Measurements from ENCODE around the gene TSPEAR.

- no peak for TF ChIP-seq POLR2AphosphoS5 (IDR thresholded peaks at IDR 0.05; ENCODE audit: low read depth, low read length)
- no peak for TF ChIP-seq POLR2A (IDR thresholded peaks at IDR 0.05; ENCODE audit: low read depth, low read length)
- no peak for TF ChIP-seq TAF1 (IDR thresholded peaks at IDR 0.05; ENCODE audit: low read depth, low read length)
- no peak for TF ChIP-seq SPI1 (IDR thresholded peaks at IDR 0.05; ENCODE audit: low read depth, low read length)
- no peak for TF ChIP-seq POU2F2 (IDR thresholded peaks at IDR 0.05; ENCODE audit: low read depth, low read length)
- TF ChIP-seq PAX5 (IDR thresholded peaks at IDR 0.05; ENCODE audit: insufficient read depth, low read length, severe bottlenecking) = no peak
Observed at GRCh38 chr21:44510508-44511218, 200.7 kb downstream of the TSPEAR start.
